ENCODE measurements around the gene CNTRL. TPM values are rescaled to one million over a fixed set of nuclear protein-coding genes. Genes with fewer than 3 reads are reported as not detected.

The CNTRL gene
- total RNA-seq, 1 donor from 2014 or later, result 20.3 TPM

DNA sequence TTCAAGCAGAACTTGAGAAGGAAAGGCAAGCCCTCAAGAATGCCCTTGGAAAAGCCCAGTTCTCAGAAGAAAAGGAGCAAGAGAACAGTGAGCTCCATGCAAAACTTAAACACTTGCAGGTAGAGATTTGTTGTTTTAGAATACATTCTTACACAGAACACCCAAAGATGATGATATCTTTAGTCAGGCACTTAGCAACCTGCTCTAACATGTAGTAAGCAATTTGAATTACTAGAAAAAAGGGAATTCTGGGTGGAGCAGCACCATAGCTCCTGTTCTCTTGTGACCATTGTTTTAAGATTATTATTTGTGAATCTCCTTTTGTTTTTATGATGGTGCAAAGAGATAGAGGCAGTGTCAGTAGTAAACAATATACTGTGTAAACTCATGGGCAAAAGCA, 63.8 kb downstream of the CNTRL start:
- H3K36me3 ChIP-seq, result peaks cover 82% of the 10 kb centered on the region
- no peaks in the 10 kb centered on the region for H3K27me3 ChIP-seq
- no peaks in the 10 kb centered on the region for H3K4me1 ChIP-seq
- ATAC-seq (no peak), DNase-seq (no peak)
- intact Hi-C loops (cut with DNase I), result no loop called here
- H3K4me3 ChIP-seq, result no peak overlapping the region
- H3K9me3 ChIP-seq, result no peaks in the 10 kb centered on the region
- TF ChIP-seq, protein P1, sequence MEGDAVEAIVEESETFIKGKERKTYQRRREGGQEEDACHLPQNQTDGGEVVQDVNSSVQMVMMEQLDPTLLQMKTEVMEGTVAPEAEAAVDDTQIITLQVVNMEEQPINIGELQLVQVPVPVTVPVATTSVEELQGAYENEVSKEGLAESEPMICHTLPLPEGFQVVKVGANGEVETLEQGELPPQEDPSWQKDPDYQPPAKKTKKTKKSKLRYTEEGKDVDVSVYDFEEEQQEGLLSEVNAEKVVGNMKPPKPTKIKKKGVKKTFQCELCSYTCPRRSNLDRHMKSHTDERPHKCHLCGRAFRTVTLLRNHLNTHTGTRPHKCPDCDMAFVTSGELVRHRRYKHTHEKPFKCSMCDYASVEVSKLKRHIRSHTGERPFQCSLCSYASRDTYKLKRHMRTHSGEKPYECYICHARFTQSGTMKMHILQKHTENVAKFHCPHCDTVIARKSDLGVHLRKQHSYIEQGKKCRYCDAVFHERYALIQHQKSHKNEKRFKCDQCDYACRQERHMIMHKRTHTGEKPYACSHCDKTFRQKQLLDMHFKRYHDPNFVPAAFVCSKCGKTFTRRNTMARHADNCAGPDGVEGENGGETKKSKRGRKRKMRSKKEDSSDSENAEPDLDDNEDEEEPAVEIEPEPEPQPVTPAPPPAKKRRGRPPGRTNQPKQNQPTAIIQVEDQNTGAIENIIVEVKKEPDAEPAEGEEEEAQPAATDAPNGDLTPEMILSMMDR (IDR thresholded peaks at IDR 0.05), result no peak
- H3K27ac ChIP-seq, result no peak overlapping the region

DNA sequence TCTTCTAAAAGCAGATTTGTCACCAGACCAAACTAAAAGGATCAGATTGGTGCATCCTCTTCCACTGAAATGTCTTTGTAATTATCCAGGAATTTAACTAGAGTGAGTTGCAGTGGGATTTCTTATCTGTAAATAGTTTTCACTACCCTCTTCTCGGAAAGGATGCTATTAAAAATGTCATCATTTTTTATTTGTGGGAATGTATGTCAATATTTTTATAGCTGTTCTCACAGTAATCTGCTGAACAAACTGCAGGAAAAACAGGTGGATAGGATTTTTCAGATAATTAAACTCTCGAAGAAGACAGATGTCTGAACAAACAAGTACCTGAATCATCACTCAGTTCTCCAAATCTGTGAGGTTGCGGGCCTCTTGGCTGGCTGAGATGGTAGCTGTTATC, 64.2 kb downstream of the CNTRL start:
- no peak overlapping the region for H3K4me3 ChIP-seq
- H3K9me3 ChIP-seq, result no peaks in the 10 kb centered on the region
- no peak for ATAC-seq
- H3K27ac ChIP-seq, result no peak overlapping the region
- no peak for DNase-seq
- no peaks in the 10 kb centered on the region for H3K27me3 ChIP-seq
- H3K4me1 ChIP-seq, result no peaks in the 10 kb centered on the region
- H3K36me3 ChIP-seq, result peaks cover 87% of the 10 kb centered on the region
- intact Hi-C loops (cut with DNase I), result no loop called here
- TF ChIP-seq, protein P1 (IDR thresholded peaks at IDR 0.05), result no peak

DNA sequence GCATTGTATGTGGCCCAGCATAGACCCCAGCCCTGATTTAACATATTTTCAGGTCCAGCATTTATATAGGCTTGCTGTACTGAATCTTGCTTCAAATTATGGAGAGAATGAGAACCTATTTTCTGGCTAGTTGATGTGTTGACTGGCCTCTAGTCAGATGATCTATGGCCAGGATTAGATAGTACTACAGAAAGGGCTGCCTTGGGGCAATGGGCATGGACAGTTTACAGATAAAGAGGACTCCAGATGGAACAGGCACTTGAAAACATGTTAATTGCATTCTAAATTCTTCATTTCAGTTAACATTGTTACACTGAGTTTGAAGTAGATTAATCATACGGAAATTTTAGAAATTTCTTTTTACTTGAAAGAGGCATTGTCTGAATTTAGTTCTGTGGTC, 65.4 kb downstream of the CNTRL start:
- no peaks in the 10 kb centered on the region for H3K4me1 ChIP-seq
- TF ChIP-seq, protein P1 (IDR thresholded peaks at IDR 0.05), result no peak
- no peak overlapping the region for H3K4me3 ChIP-seq
- ATAC-seq (no peak), DNase-seq (no peak)
- no peaks in the 10 kb centered on the region for H3K27me3 ChIP-seq
- H3K36me3 ChIP-seq, result peaks cover 96% of the 10 kb centered on the region
- H3K9me3 ChIP-seq, result no peaks in the 10 kb centered on the region
- no peak overlapping the region for H3K27ac ChIP-seq
- intact Hi-C loops (cut with DNase I), result no loop called here

DNA sequence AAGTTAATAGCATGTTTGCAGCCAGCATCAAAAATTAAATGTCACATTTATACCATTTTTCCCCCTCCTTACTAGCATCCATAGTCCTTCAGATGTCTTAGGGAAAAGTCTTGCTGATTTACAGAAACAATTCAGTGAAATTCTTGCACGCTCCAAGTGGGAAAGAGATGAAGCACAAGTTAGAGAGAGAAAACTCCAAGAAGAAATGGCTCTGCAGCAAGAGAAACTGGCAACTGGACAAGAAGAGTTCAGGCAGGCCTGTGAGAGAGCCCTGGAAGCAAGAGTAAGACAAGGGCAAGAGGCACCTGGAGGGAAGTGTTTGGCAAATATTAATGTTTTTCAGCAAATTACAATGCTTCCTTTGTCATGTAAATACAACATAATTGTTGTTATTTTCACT, 66.6 kb downstream of the CNTRL start:
- H3K4me3 ChIP-seq, result no peak overlapping the region
- intact Hi-C loops (cut with DNase I), result no loop called here
- H3K27me3 ChIP-seq, result no peaks in the 10 kb centered on the region
- no peaks in the 10 kb centered on the region for H3K9me3 ChIP-seq
- no peaks in the 10 kb centered on the region for H3K4me1 ChIP-seq
- DNase-seq (no peak), ATAC-seq (no peak)
- H3K27ac ChIP-seq, result no peak overlapping the region
- peaks cover 97% of the 10 kb centered on the region for H3K36me3 ChIP-seq
- TF ChIP-seq, protein P1 (IDR thresholded peaks at IDR 0.05), result no peak

GRCh38 chr9:121141706-121142105, 67.0 kb downstream of the CNTRL start:
- no peak for ATAC-seq
- Histone ChIP-seq H3K27me3 (no peaks in the 10 kb centered on the region), H3K27ac (no peak overlapping the region), H3K4me3 (no peak overlapping the region), H3K4me1 (no peaks in the 10 kb centered on the region), H3K9me3 (no peaks in the 10 kb centered on the region), H3K36me3 (peaks cover 97% of the 10 kb centered on the region)
- intact Hi-C loops (cut with DNase I), result no loop called here
- no peak for DNase-seq
- TF ChIP-seq, protein P1 (IDR thresholded peaks at IDR 0.05), result no peak

- Histone ChIP-seq H3K27me3 (no peaks in the 10 kb centered on the region), H3K4me3 (no peak overlapping the region), H3K27ac (no peak overlapping the region), H3K4me1 (no peaks in the 10 kb centered on the region), H3K36me3 (peaks cover 100% of the 10 kb centered on the region), H3K9me3 (no peaks in the 10 kb centered on the region)
- intact Hi-C loops (cut with DNase I), result no loop called here
- no peak for ATAC-seq
- DNase-seq, result no peak
- TF ChIP-seq, protein P1 (IDR thresholded peaks at IDR 0.05), result no peak
Observed at GRCh38 chr9:121143771-121144170, 69.0 kb downstream of the CNTRL start.

Data from upper lobe of right lung (tissue), 1 donor.